GM12891 (cell line): ENCODE data around the gene PSME2.

Experiments used
- PAX5 ChIP-seq: IDR thresholded peaks from 2 replicates; pipeline ENCODE4 v1.6.1; 2011; ENCODE audit warnings: low read length, moderate library complexity, mild to moderate bottlenecking; ENCODE audit not compliant: insufficient read depth, severe bottlenecking
- POLR2A ChIP-seq: IDR thresholded peaks from 2 replicates; pipeline ENCODE4 v1.6.1; 2011; ENCODE audit warnings: low read depth, low read length, control low read depth
- POLR2AphosphoS5 ChIP-seq: IDR thresholded peaks from 2 replicates; pipeline ENCODE4 v1.6.1; 2011; ENCODE audit warnings: low read depth, low read length, control low read depth
- SPI1 ChIP-seq: IDR thresholded peaks from 2 replicates; pipeline ENCODE4 v1.6.1; 2011; ENCODE audit warnings: low read depth, low read length, control low read depth

GRCh38 chr14:24189460-24189859 is 43.0 kb upstream of the PSME2 start:
- TF ChIP-seq POLR2AphosphoS5, result no peak
- TF ChIP-seq POLR2A, result no peak
- no peak for TF ChIP-seq PAX5
- TF ChIP-seq SPI1, result no peak
